ENCODE measurements around the gene AGPAT2.
A peak's percentile ranks its signal among the peaks of the same experiment; 100 is the strongest.

Gene AGPAT2

DNA sequence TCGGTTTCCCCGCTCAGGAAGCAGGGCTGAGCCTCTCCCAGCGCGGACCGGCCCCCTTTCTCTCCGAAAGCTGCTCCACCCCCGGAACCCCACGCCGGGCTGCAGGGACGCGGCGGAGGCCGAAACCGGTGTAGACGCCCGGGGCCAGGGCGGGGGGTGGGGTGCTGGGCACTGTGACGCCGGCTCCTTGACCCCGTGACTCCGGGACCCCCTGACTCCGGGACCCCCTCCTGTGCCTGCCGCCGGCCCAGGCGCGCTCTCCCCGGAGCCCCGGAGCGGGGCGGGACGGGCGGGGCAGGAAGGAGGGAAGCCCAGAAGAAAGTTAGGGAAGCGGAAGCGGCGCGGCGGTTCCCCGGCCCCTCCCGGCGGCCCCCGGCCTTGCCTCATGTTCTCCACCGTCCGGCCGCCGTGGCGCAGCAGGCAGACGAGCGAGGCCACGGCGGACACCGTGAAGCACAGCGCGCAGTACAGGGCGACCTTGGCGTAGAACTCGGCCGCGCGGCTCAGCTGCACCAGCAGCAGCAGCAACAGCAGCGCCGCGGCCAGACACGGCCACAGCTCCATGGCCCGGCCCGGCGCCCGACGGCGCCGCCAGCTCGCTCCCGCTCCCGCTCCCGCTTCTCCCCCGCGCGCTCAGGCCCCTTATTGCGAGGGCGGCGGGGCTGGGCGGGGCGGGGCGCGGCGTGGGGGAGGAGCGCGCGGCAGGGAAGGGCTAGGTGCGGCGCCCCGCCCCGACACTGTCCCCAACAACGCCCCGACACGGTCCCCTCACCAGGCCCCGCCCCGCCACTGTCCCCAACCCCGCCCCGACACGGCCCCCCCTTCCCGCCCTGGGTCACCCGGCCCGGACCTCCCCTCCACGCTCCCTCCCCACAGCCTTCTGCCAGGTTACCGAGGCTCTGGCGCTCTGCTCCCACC is at the start of gene AGPAT2:
Gene AGPAT2, minus strand, starts transcription at position 664 of the 918 bp plus-strand sequence. Its CDS starts 100 bp downstream, at position 564.
- DNase-seq: peak in 3 of 4 experiments; percentile 21 to 58 (median 27)

DNA sequence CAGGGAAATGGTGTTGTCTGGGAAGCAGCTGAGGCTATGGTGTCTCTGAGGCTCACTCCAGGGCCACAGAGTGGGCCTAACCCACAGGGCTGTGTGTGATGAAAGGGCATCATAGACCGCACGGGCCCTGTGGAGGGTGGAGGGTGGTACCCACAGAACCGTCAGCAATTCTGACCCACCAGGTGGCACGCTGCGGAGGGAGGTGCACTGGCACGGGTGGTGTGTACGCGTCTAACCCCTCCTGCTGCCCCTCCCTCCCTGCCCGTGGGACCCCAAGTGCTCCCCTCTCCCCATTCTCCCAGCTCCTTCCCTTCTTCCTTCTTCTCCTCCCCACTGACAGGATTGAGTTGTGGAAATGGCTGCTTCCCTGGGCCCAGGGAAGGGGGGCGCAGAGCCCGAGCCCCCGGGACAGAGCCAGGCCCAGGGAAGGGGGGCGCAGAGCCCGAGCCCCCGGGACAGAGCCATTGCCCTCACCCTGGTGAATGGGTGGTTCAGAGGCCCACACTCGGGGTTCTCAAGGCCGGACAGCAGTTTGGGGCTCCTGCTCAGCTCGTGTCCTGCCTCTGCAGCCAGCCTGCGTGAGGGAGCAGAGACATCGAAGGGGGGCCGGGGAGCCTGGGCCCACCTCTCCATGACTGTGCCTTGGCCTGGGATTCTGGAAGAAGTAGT is 48.7 kb upstream of the AGPAT2 start:
- no peak for DNase-seq

DNA sequence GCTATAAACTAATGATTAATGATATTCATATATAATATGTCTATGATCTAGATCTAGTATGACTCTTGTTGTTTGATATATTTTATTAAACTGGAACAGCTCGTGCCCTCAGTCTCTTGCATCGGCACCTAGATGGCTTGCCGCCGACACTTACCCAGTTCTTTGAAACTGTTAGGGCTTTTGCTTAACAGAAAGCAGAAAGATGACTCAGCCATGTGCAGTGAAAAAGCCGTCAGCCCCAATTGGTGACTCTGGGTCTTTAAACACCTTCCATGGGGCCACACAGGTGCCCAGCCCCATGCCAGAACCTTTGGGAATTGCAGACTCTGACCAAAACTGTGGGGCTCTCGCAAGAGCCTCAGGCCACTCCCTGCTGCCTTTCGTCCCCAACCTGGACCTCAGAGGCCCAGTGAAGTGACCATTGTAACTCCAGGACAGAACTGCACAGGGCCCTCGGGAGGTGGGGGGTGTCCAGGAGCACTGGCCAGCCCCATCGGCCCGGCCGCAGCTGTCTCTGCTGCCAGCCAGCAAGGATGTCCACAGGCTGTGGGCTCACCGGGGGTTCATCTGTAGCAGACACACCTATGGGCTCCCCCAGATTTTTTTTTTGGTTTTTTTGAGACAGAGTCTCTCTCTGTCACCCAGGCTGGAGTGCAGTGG is 47.7 kb upstream of the AGPAT2 start:
- DNase-seq: no peak

DNA sequence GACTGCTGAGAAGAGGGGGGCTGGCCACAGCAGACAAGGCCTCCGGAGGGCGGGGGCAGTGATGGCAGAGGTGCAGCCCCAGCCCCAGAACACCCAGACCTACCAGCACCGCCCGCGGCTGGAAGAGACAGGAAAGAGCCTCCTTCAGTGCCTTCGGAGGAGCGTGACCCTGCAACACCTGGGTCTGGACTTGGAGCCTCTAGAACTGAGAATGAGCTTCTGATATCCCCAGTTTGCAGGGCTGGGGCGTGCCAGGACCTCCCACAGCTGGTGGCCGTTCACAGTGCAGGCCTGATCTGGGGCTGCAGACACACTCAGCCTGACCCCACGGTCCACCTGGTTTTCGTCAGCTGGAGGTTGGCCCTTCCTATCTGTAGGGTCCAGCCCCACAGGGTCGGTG is 46.4 kb upstream of the AGPAT2 start:
- no peak for DNase-seq

DNA sequence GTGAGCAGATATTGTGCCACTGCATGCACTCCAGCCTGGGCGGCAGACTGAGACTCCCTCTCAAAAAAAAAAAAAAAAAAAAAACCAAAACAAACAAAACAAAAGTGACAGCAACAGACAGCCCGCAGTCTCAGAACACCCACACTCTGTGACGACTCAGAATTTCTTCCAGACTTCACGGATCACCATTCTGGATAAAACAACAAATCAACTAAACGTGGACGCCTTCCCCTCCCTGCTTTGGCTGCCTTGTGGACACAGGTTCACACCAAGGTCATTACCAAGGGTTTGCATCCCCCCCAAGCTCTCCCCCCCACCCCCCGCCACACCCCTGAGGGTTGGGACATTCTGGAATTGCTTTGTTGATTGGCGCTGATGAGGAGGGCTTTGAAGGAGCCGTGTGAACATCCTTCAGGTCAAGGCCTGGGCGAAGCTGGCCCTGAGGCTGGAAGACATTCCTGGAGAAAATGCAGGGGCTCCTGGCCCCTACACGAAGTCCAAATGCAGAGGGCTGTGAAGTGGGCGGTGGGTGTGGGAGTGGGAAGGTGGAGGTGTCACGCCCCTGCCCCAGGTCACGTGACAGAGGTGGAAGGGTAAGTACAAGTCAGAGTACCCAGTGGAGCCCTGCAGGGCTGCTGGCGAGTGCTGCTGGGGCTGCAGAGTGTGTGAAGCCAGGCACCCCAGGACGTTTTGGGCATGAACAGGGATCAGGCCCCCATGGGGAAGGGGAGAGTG is 45.4 kb upstream of the AGPAT2 start:
- DNase-seq: no peak

DNA sequence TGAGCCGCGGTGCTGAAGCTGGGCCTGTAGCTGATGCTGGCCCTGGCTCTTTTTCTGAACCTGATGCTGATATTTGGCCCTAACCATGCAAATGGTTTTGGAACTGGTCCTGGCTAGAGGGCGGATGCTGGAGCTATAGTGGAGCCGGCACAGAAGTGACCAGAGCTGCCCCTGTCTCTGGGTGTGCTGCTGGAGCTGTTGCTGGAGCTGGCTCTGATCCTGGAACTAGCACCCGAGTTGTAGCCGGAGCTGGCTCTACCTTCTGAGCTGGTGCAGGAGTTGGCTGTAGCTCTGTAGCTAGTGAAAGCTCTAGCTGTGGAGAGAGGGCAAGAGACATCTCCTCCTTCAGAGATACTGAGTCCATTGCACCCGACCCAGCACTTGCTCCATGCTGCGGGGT is 42.7 kb upstream of the AGPAT2 start:
- no peak for DNase-seq

DNA sequence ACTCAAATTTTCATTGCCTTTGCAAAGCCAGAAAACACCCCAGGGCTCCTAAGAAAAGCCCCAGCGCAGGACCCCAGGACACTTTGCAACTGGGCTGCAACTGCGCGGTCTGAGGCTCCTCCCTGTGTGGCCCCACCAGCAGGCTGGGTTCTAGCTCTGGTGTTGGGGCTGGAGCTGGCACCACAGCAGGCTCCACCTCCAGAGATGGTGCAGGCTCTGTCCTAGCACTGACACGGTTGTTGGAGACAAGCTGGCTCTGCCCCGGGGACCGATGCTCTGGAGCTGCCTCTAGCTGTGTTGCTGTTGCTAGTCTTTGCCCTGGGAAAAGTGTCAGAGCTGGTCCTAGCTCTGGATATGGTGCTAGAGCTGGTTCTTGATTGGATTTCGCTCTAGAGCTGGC is 41.9 kb upstream of the AGPAT2 start:
- DNase-seq: no peak

DNA sequence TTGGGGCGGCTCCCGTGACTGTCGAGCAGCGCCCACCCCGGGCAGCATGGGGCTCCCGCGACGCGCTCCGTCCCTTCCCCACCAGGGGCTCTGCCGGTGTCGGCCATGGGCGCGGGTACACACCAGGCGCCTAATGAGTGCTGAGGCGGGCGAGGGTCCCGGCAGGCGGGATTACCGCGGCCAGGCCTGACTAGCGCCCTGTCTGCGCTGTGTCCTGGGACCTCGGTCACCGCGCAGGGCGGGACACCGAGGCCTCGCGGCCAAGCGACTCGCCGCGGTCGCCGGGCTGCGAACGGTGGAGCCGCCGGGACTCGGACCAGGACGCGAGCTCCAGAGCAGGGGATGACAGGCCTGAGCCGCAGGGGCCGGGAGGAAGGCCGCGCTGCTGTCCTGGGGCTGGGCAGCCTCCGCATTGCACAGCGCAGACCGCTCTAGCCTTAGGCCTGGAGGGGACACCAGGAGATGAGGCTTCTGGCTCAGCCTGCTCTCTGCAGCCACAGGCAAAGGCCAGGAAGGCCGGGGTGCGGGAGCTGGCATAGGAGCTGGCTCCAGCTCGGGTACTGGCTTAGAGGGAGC is 41.4 kb upstream of the AGPAT2 start:
- DNase-seq: no peak

DNA sequence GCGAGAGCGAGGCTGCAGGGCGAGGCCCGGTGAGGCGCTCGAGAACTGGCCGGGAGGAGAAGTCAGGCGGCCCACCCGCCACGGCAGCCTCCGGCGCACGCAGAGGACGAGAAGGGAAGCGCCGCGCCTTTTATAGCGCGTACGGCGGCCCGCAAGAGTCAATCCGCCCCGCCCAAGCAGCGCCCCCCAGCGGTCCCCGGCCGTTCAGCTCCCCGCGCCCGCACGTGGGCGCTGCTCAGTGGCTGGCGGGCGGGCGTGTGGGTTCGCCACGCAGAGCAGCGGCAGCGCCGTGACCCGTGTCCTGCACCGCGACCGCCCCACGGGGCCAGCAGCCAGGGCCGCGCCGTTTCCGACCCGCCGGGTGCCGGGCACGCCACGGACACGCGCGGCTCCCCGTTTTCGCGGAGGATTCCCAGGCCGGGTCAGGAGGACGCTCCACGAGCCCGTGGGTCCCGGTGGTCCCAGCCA is 40.9 kb upstream of the AGPAT2 start:
- peak; percentile 90 to 95 (median 94) for DNase-seq

DNA sequence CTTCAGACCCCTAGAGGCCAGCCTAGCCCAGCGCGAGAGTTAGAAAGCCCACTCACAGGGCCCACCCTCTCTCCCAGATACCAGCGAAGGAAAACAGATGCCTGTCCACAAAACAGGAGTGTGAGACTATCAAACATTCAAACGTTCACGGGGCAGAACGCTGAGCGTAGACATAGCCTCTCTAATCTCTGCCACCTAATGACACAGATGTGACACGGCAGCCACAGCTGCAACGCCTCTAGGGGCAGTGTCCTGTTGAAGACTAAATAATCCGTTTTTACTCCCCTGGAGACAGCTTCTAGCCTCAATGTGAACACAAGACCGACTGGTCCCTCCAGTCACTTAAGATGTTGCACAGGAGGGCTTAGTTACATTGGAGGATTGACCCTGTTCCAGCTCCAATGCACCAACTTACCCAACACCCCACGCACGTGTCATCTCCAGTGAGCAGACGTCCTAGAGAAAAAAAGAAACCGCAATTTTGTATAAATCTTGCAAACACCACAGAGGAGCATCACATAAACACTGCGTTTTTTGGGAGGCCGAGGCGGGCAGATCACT is 39.5 kb upstream of the AGPAT2 start:
- peak in 1 of 4 experiments; percentile 28 for DNase-seq

DNA sequence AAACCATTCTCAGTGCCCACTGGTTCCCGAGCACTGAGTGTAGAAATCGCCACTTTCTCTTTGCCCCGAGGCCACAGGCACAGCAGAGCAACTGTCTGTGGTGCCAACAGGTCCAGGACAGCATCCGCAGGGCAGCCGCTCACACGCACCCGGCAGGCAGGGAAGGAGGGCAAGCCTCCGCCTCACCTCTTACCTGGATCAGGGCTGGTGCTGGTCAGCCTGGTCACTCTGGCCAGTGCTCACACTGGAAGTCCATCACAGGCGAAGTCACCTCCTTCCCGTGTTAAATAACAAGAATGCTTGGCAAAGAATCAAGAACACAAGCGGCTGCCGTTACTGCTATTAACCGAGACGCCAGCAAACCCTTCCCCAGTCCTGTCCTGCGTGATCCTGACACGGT is 38.9 kb upstream of the AGPAT2 start:
- DNase-seq: no peak

DNA sequence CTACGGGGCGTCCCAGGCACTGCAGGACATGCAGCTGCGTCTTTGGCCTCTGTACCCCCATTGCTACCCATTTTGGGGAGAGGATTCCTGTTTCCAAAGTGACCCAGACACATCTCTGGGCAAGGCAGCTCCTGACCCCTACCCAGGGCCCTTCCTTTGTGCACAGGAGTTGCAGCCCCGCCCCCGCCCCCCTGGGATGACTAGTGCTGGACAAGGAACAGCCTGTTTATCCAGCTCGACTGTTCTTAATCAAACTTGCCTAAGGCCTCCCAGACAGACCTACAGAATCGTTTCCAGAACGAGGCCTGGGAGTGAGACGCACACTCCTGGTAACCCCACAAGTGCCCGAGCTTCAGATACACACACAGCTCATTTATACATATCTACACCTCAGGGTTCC is 38.4 kb upstream of the AGPAT2 start:
- DNase-seq: no peak

DNA sequence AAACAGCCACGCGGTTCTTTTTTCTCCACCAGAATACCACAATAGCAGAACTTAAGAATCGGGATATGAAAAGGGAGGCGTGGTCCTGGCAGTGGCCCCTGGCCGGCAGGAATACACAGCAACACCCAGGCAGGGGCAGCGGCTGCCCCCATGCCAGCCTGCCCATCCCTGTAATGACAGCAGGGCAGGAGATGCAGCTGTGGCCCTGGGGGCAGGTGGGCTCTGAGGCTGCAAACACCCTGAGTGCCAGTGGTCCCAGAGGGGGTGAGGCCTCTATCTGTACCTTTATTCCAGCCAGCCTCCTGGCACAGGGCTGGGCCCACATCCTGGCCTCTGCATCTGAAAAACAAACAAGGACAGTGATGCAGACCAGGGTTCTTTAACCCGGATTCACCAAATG is 37.5 kb upstream of the AGPAT2 start:
- no peak for DNase-seq

DNA sequence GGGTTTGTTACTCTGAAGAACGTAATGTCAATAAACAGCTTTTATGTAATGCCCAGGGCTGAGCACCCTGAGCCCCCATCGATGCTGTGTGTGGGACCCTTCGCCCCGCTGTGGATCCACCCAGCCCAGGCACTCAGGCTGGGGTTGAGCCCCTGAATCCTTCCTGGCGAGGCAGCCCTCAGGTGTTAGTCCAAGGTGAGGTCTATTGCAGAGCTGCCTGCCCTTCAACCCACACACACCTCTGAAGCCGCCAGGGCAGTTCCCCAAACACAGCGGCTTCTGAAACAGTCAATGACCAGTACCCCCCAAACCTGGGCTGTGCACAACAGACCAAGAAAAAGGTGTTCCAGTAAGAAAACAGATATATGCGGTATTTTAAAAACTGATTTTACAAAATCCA is 36.7 kb upstream of the AGPAT2 start:
- no peak for DNase-seq

DNA sequence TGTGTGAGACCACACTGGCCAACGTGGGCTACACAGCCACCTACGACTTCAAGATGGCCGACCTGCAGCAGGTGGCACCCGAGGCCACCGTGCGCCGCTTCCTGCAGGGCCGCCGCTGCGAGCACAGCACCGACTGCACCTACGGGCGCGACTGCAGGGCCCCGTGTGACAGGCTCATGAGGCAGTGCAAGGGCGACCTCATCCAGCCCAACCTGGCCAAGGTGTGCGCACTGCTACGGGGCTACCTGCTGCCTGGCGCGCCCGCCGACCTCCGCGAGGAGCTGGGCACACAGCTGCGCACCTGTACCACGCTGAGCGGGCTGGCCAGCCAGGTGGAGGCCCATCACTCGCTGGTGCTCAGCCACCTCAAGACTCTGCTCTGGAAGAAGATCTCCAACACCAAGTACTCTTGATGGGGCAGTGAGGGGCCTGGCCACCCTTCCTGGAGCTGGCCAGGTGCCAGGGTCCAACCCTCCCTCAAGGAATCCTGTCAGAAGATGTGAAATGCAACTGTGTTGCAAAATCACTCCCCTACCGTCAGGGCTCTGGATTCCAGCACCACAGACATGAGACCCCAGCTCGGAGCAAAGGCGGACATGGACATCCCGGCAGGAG is 36.2 kb upstream of the AGPAT2 start:
- DNase-seq: no peak

DNA sequence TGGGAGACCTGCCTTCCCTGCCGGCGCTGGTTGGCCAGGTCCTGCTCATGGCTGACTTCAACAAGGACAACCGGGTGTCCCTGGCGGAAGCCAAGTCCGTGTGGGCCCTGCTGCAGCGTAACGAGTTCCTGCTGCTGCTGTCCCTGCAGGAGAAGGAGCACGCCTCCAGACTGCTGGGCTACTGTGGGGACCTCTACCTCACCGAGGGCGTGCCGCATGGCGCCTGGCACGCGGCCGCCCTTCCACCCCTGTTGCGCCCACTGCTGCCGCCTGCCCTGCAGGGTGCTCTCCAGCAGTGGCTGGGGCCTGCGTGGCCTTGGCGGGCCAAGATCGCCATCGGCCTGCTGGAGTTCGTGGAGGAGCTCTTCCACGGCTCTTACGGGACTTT is 35.7 kb upstream of the AGPAT2 start:
- DNase-seq: no peak

DNA sequence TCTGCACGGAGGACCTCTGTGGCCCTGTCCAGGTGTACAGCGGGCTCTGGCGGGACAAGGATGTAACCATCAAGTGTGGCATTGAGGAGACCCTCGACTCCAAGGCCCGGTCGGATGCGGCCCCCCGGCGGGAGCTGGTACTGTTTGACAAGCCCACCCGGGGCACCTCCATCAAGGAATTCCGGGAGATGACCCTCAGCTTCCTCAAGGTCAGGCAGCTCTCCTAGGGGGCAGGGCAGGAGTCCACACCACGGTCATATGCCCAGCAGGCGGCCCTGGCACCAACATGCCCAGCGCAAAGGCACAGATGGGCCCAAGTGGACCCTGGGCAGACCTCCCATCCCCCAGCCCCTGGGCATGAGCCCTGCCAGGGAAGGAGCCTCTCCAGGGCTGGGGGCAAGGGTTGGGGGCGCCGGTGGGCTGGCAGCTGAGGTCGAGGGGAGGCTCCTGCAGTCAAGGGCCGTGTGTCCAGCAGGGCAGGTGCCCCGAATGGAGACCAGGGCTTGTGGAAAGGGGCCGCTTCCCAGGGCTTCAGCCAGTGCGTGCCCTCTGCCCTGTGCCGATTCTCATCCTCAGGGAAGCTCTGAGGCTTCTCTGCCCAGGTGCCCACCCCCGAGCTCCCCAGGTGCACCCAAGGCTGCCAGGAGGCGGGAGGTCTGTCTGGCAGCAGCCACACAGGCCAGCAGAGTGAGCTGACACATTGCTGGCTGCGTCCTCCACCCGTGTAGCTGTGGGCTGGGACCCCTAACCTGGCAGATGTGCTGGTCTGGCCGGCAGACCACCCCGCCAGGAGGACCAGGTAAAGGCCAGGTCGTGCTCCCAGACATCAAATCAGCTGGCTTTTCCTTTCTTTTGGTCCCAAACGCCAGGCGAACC is 35.1 kb upstream of the AGPAT2 start:
- DNase-seq: no peak

DNA sequence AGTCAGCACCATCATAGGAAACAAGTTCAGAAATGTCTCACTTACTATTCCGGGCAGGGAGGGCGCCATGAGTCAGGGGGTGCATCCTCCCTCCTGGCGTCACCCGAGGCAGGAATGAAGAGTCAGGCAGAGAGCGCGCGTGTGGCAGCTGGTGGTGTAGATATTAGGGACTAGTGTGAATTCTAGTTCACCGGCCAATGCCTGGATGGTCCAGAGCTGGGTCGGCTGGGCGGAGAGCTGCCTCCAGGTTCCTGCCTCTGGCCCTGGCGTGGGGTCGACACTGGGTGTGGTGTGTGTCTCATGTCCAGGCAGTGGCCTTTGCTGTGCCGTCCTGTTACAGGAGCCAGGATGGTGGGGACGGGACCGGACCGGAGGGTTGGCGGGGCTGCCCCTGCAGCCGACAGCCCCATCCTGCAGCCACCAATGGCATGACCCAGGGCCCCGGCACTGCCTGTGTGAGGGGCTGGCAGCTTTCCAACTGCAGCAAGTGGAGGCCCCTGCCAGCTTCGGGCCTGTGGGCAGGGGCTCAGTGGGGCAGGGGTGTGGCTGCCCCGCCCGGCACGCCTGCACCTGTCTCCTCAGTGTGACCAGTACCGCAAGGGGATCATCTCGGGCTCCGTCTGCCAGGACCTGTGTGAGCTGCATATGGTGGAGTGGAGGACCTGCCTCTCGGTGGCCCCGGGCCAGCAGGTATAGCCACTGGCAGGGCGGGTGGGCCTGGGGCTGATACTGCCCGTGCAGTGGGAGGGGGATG is 34.3 kb upstream of the AGPAT2 start:
- DNase-seq: no peak

DNA sequence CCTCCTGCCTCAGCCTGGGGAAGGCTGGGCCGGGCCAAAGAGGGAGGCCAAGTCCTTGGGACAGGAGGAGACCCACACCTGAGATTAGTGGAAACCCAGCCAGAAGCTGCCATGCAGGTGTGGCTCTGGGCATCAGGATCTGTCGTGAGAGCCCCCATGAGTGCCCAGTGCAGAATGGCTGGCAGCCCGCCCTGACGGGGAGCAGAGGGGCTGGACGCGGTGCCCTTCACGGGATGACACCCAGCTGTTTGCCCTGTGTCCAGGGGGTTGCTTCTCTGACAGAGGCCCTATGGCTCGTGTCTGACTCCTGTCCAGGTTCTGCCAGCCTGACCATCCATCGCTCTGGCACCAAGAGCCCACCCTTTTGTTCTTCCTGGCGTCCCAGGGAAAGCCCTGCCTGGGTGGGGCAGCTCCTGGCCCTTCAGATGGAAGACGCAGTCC is 33.7 kb upstream of the AGPAT2 start:
- no peak for DNase-seq

All from activated naive CD4-positive, alpha-beta T cell (primary cell).